GM18505 (cell line): ENCODE results near the gene HIPK2.

Experiments
- ATAC-seq: cut with Tn5 transposase; IDR thresholded peaks from one replicate; pipeline ENCODE4 v1.9.1; 2021; ENCODE audit not compliant: unreplicated experiment
- POLR2A ChIP-seq: IDR thresholded peaks from 4 replicates; pipeline ENCODE4 v1.6.1; 2011; ENCODE audit warnings: borderline replicate concordance; ENCODE audit not compliant: insufficient read depth, insufficient read length; ENCODE audit errors: extremely low read depth

Gene HIPK2

DNA sequence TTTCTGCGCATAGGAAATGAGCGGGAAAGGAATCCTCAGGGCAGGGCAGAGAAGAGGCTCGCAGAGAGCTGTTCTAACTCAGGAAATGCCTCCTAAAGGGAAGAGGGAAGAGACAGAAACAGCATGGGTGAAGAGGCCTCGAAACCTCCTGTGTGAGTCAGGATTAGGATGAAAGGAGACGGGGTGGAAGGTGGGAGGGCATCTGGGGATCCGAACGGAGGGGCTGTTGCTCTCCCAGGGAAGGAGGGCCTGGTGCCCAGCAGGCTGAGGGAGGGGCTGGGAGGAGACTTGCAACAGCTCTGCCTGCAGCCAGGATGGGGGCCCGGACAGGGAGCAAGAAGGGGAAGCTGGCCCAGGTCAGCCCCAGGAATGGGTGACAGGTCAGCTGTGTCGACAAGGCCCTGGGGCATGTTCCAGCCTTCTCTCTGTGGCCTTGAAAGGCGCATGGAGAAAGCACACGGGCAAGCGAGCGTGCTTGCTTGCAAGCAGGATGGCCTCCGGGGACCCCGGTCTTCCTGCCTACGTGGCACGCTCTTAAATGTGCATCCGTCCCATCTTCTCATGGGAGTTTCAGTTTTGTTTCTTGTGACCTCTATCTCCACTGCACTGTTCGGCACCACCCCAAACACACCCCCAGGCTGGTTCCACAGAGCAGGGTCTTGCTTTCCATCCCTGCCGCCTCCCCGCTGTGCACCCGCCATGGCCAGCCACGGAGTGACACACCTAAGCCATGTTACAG, 63.5 kb downstream of the HIPK2 start:
- peak; percentile 92 for ATAC-seq
- TF ChIP-seq POLR2A = peak; percentile 57

DNA sequence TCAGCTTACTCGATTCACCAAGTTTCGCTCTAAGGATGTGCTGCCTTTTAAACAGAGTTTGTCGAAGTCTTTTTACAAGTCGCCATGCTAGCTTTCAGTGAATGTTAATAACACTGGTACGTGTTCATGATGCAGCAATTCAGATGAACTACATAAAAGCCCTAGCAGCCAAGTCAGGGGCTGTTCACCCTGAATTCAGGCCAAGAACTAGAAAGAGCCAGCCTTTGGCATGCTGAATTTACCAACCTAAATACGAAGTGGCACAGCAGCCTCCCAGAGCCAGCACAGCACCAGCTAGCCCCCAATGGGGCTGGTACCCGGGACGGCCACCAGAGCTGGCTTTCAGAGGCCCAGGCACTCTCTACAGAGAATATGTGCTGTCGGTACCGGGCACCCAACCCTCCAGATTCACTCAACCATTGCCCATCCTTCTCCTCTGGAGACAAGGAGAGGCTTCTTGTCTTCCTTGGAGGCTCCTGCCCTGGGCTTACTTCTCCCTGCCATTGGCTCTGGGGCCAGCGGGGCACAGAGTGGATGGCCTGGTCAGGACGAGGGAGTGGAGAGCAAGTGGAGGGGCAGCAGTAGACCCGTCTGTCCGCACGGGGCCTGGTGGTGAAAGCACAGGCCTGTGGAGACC, 64.2 kb downstream of the HIPK2 start:
- no peak for TF ChIP-seq POLR2A
- ATAC-seq = no peak

- no peak for ATAC-seq
- TF ChIP-seq POLR2A = no peak
These were observed 64.7 kb downstream of the HIPK2 start for GRCh38 chr7:139713061-139713460.

DNA sequence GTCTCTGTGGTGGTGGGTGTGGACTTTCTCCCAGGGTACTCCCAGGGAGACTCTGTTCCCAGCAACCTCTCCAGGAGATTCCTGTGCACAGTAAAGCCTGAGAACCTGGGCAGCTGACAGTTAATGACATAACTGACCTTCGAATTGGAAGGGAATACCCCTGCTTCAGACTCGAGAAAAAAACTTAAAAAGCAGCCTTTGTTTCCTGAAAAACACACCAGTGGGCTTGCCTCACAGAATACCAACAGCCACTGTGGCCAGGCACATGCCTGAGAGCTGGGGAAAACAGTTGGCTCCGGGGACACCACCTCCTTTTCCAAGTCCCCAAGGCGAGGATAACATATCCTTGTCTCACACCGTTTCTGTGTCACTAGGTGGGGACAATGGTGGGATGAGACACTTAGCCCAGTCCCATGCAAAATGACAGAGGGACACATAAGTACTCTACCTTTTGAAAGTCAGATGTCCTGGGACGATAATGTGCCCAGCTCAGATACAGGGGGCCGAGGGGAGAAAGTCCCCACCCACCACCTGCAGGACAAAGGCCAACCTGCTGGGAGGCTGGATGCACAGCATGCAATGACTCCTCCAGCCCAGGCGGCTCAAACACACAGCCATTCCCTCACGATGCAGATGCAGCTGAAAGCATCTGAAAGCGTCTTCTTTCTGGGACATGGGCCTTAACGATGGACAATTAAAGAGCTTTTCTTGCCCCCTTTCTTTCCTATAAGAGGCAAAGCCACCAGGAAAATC, 65.6 kb downstream of the HIPK2 start:
- no peak for TF ChIP-seq POLR2A
- ATAC-seq = no peak

DNA sequence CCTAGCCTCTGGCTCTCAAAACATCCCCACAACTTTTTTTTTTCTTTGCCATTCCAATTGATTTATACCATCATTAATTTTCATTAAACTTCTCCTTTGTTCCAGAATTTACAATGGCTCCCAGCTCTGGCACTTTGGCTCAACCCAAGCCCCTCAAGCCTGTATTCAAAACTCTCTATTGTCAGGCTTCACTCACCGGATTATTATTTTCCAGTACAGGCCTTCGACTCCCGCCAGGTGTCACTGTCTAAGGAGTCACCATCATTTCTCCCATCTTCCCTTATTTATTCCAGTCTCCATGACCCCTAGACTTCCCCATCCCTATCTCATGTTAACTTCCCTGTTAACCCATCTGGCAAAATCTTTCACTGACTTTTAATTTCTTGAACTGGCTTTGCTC, 67.8 kb downstream of the HIPK2 start:
- no peak for ATAC-seq
- no peak for TF ChIP-seq POLR2A

DNA sequence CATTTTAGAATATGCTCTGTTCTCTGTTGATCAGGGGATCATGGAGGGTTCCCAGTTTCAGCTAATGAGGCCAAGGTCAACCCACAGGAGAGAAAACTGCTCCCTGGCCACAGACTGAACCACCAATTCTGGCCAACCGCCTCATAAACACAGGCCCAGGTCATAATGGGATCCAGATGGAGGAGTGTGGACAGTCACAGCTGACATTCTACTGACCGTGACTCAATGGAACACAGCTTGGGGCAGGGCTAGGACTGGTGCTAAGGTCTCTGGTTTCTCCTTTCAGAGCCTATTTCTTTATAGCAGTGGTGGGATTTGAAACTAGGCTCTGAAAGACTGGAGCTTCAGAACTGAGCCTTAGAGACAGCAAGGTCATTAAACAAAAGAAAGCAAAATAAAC, 68.3 kb downstream of the HIPK2 start:
- no peak for TF ChIP-seq POLR2A
- no peak for ATAC-seq

DNA sequence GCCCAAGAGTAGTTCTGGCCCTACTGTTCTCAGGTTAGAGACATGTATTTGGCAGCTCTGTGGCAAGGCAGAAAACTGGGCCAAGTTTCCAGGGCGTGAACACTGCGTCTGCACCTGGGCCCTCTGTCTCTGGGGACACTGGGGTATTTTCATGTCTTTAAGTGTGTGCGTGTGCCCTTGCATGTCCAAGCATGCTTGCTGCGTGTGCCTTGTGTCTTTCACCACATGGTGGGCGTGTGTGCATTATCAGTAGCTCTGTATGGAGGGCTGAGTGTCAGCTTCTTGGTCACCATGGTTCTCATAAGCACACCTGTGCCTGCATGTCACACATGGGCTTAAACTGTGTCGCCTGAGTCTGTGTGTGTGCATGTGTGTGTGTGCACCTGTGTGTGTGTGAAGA, 69.3 kb downstream of the HIPK2 start:
- TF ChIP-seq POLR2A = no peak
- peak; percentile 78 for ATAC-seq

- ATAC-seq = no peak
- TF ChIP-seq POLR2A = no peak
These were observed 71.0 kb downstream of the HIPK2 start for GRCh38 chr7:139706837-139707236.

DNA sequence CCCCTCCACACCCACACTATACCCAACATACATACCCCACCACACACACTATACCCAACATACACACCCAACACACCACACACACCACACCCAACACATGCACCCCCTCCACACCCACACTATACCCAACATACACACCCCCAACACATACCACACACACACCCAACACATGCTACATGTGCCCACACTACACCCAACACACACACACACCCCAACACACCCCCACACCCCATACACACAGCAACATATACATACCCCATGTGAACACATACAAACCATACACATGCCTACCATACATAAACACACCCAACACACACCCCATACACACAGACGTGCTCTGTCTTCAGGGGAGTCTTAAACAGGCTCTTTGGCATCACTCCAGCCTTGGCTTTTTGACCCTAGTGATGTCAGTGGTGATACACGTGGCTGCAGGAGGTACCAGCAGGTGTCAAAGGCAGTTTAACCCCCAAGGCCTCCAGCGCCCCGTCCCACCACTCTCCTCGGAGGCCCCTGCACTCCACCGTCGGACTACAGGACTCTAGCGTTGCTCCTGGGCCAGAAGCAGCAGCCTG, 73.4 kb downstream of the HIPK2 start:
- ATAC-seq = no peak
- TF ChIP-seq POLR2A = no peak

GRCh38 chr7:139703487-139704307, 74.1 kb downstream of the HIPK2 start:
- ATAC-seq = peak; percentile 16
- TF ChIP-seq POLR2A = no peak

DNA sequence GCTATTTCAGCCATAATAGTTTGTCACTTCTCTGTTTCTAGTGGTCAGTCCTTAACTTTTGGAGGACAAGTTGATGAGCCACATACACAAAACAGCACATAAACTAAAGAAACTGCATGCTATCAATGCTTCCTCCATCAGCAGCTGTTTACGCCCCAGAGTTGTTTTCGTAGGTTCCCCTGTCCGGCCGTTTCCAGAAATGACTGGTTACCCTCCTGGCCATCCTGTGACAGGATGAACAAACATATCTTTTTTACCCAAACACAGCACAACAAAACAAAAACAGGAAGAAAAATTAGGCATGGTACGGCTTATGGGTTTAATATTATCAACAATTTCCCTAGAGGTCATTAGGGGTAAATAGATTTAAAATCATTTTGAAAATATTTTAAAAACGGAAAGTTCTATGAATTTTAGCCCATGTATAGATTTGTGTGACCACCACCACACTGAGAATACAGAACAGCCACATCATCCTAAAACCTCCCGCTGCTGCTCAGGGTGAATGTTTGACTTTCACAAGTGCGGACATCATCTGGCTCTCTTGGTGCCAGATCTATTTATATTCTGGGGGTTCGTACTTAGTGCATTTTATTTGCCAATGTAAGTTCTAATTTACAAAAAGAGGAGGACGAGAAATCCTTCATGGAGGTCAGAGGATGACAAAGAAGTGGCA, 74.8 kb downstream of the HIPK2 start:
- TF ChIP-seq POLR2A = peak; percentile 29
- ATAC-seq = peak; percentile 67

GRCh38 chr7:139702313-139702731, 75.5 kb downstream of the HIPK2 start:
- TF ChIP-seq POLR2A = no peak
- ATAC-seq = no peak

GRCh38 chr7:139701908-139702307, 75.9 kb downstream of the HIPK2 start:
- no peak for ATAC-seq
- TF ChIP-seq POLR2A = no peak
